ENCODE measurements around the gene OR5AN1. TPM values are rescaled to one million over a fixed set of nuclear protein-coding genes. Genes with fewer than 3 reads are reported as not detected.

The OR5AN1 gene
- total RNA-seq, 1 donor: not detected

- no peak for DNase-seq (ENCODE audit: insufficient read length, low spot score, missing footprints)
- Histone ChIP-seq H3K9me3 (ENCODE audit: low read depth, low read length) (no peaks in the 10 kb centered on the region), H2AFZ (ENCODE audit: low read length) (no peak overlapping the region), H3K4me3 (ENCODE audit: insufficient read depth, low read length) (no peak overlapping the region), H3K4me1 (ENCODE audit: insufficient read depth, low read length) (no peaks in the 10 kb centered on the region), H4K20me1 (ENCODE audit: insufficient read depth, low read length) (no peaks in the 10 kb centered on the region), H3K36me3 (ENCODE audit: insufficient read depth, low read length) (no peaks in the 10 kb centered on the region), H3K4me2 (ENCODE audit: insufficient read depth, low read length) (no peak overlapping the region), H3K27ac (ENCODE audit: low read depth, low read length) (no peak overlapping the region), H3K27me3 (ENCODE audit: insufficient read depth, low read length) (no peaks in the 10 kb centered on the region), H3K79me2 (ENCODE audit: insufficient read depth, low read length) (no peaks in the 10 kb centered on the region)
- TF ChIP-seq CTCF (IDR thresholded peaks at IDR 0.05; ENCODE audit: extremely low read depth, low read depth, low read length): no peak
These were observed 3.5 kb upstream of the OR5AN1 start for GRCh38 chr11:59355226-59355625.

GRCh38 chr11:59356561-59356960, 2.1 kb upstream of the OR5AN1 start:
- no peak overlapping the region for H3K4me3 ChIP-seq (ENCODE audit: insufficient read depth, low read length)
- H3K27ac ChIP-seq (ENCODE audit: low read depth, low read length): no peak overlapping the region
- no peaks in the 10 kb centered on the region for H3K4me1 ChIP-seq (ENCODE audit: insufficient read depth, low read length)
- no peaks in the 10 kb centered on the region for H3K79me2 ChIP-seq (ENCODE audit: insufficient read depth, low read length)
- no peak overlapping the region for H2AFZ ChIP-seq (ENCODE audit: low read length)
- H3K9me3 ChIP-seq (ENCODE audit: low read depth, low read length): no peaks in the 10 kb centered on the region
- H3K36me3 ChIP-seq (ENCODE audit: insufficient read depth, low read length): no peaks in the 10 kb centered on the region
- H3K4me2 ChIP-seq (ENCODE audit: insufficient read depth, low read length): no peak overlapping the region
- H3K27me3 ChIP-seq (ENCODE audit: insufficient read depth, low read length): no peaks in the 10 kb centered on the region
- no peaks in the 10 kb centered on the region for H4K20me1 ChIP-seq (ENCODE audit: insufficient read depth, low read length)
- TF ChIP-seq CTCF (IDR thresholded peaks at IDR 0.05; ENCODE audit: extremely low read depth, low read depth, low read length): no peak
- DNase-seq (ENCODE audit: insufficient read length, low spot score, missing footprints): no peak

- Histone ChIP-seq H4K20me1 (ENCODE audit: insufficient read depth, low read length) (no peaks in the 10 kb centered on the region), H3K27ac (ENCODE audit: low read depth, low read length) (no peak overlapping the region), H2AFZ (ENCODE audit: low read length) (no peak overlapping the region), H3K79me2 (ENCODE audit: insufficient read depth, low read length) (no peaks in the 10 kb centered on the region), H3K9me3 (ENCODE audit: low read depth, low read length) (no peaks in the 10 kb centered on the region), H3K4me3 (ENCODE audit: insufficient read depth, low read length) (no peak overlapping the region), H3K4me2 (ENCODE audit: insufficient read depth, low read length) (no peak overlapping the region), H3K36me3 (ENCODE audit: insufficient read depth, low read length) (no peaks in the 10 kb centered on the region), H3K4me1 (ENCODE audit: insufficient read depth, low read length) (no peaks in the 10 kb centered on the region), H3K27me3 (ENCODE audit: insufficient read depth, low read length) (no peaks in the 10 kb centered on the region)
- TF ChIP-seq CTCF (IDR thresholded peaks at IDR 0.05; ENCODE audit: extremely low read depth, low read depth, low read length): no peak
- no peak for DNase-seq (ENCODE audit: insufficient read length, low spot score, missing footprints)
These were observed 675 bp upstream of the OR5AN1 start for GRCh38 chr11:59358020-59358419.

- Histone ChIP-seq H3K27me3 (ENCODE audit: insufficient read depth, low read length) (no peaks in the 10 kb centered on the region), H3K79me2 (ENCODE audit: insufficient read depth, low read length) (no peaks in the 10 kb centered on the region), H3K36me3 (ENCODE audit: insufficient read depth, low read length) (no peaks in the 10 kb centered on the region), H3K9me3 (ENCODE audit: low read depth, low read length) (no peaks in the 10 kb centered on the region), H2AFZ (ENCODE audit: low read length) (no peak overlapping the region), H3K4me2 (ENCODE audit: insufficient read depth, low read length) (no peak overlapping the region), H3K4me3 (ENCODE audit: insufficient read depth, low read length) (no peak overlapping the region), H3K27ac (ENCODE audit: low read depth, low read length) (no peak overlapping the region), H4K20me1 (ENCODE audit: insufficient read depth, low read length) (no peaks in the 10 kb centered on the region), H3K4me1 (ENCODE audit: insufficient read depth, low read length) (no peaks in the 10 kb centered on the region)
- TF ChIP-seq CTCF (IDR thresholded peaks at IDR 0.05; ENCODE audit: extremely low read depth, low read depth, low read length): no peak
- no peak for DNase-seq (ENCODE audit: insufficient read length, low spot score, missing footprints)
These were observed 6.7 kb downstream of the OR5AN1 start for GRCh38 chr11:59365232-59366018.
